Effector memory CD4-positive, alpha-beta T cell (primary cell): Measurements from ENCODE around the gene NSUN4.
"Not testable (repeated sequence)": the region's sequence is repeated elsewhere in the genome, so short reads cannot be mapped to it uniquely, and the experiment has no call there.

Source experiments
- DNase-seq, 3 donors: peaks; one replicate each; pipeline ENCODE4 v3.0.0-alpha.2; 2020
- H3K27ac ChIP-seq: 2 replicates; pipeline ENCODE4 v1.7.0; 2013; ENCODE audit warnings: mild to moderate bottlenecking, low read length, moderate library complexity; ENCODE audit not compliant: insufficient read depth, poor library complexity, severe bottlenecking
- H3K27me3 ChIP-seq: replicated peaks from 2 replicates; pipeline ENCODE4 v1.7.0; 2013; ENCODE audit warnings: mild to moderate bottlenecking, low read length; ENCODE audit not compliant: insufficient read depth, control insufficient read depth, poor library complexity, severe bottlenecking
- H3K36me3 ChIP-seq: 2 replicates; pipeline ENCODE4 v1.7.0; 2013; ENCODE audit warnings: mild to moderate bottlenecking, low read length, moderate library complexity; ENCODE audit not compliant: control insufficient read depth, insufficient read depth
- H3K4me1 ChIP-seq: 2 replicates; pipeline ENCODE4 v1.7.0; 2013; ENCODE audit warnings: low read length, mild to moderate bottlenecking; ENCODE audit not compliant: control insufficient read depth, insufficient read depth, poor library complexity, severe bottlenecking
- H3K4me3 ChIP-seq: 2 replicates; pipeline ENCODE4 v1.7.0; 2013; ENCODE audit warnings: low read length, low read depth, mild to moderate bottlenecking; ENCODE audit not compliant: insufficient read depth, poor library complexity, severe bottlenecking
- H3K9me3 ChIP-seq: 2 replicates; pipeline ENCODE4 v1.7.0; 2013; ENCODE audit warnings: mild to moderate bottlenecking, low read length, moderate library complexity; ENCODE audit not compliant: control insufficient read depth

NSUN4 gene

DNA sequence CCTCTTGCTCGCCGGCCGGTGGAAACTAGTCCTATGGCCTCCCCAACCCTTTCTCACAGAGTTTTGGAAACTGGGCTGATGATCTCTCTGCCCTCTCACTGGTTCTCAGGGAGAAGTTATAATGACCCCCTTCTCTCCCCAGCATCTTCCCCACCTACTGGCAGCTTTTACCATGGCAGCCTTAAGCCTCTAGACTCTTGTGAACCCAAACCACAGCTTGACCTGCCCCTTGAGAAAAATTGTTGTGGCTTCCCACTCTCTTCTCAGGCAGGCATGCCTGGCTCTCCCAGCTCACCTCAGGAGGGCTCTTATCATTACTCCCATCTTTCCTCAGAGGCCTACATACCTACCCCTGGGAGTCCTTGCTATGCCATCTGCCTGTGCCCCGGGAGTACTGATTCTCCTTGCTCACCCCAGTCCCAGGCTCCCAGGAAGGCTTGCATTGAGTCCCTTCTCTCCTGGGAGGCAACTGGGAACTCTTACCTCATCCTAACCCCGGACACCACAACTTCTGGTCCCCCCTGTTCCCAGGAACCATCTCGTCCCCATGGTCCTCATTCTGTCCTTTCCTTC lies 1.6 kb downstream of the NSUN4 start:
- Histone ChIP-seq H3K27ac (peak overlapping the region; percentile 96), H3K36me3 (peaks cover 26% of the 10 kb centered on the region), H3K9me3 (no peaks in the 10 kb centered on the region), H3K4me3 (no peak overlapping the region), H3K4me1 (peaks cover 9% of the 10 kb centered on the region), H3K27me3 (no peaks in the 10 kb centered on the region)
- no peak for DNase-seq

DNA sequence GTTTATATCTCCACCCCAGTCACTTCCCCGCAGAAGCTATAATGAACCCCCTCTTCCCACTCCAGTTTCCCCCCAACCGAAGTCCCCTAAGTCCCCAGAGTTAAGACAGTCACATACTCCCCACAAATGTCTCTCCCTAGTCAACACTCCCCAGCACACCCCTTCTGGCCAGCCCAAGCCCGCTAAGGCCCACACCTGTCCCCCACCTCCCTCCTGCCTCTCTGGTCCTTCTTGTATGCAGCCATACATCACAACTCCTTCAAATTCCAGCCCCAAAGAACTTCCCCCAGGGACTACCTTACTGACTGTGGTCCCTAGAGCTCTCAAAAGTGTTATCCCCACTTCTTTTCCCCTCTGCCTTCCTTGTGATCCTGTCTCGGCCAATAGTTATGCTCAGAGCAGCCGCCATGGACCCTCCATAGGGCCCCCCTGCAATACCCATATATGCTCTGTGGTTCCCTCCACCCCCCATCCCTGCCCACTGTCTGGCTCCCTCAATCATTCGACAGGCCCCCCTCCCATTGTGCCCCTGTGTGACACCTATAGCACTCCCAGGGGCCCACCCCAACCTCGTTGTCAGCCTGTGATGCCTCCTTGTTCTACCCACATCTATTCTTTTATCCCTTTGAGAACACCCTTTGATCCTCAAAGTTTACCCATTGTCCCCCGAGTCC lies 2.2 kb downstream of the NSUN4 start:
- H3K36me3 ChIP-seq, result peaks cover 27% of the 10 kb centered on the region
- no peaks in the 10 kb centered on the region for H3K9me3 ChIP-seq
- H3K27ac ChIP-seq, result peak overlapping the region; percentile 9

DNA sequence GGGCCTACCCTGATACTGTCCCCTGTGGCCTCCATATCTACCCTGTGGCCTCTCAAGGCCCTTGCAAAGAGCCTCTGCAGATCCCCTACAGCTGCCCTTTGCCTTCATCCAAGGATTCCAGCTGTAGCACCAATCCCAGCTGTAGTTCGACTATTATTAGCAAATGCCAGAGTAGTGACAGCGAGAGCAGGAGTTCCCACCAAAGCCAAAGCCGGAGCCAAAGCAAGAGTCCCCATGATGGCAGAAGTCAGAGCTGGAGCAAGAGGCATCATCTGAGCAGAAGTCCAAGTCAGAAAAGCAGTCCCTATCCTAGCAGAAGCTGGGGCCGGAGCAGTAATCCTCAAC lies 2.7 kb downstream of the NSUN4 start:
- H3K4me3 ChIP-seq, result no peak overlapping the region
- H3K9me3 ChIP-seq, result no peaks in the 10 kb centered on the region
- DNase-seq, result no peak
- H3K27ac ChIP-seq, result peak overlapping the region; percentile 9
- H3K4me1 ChIP-seq, result peaks cover 9% of the 10 kb centered on the region
- peaks cover 27% of the 10 kb centered on the region for H3K36me3 ChIP-seq
- H3K27me3 ChIP-seq, result no peaks in the 10 kb centered on the region

More for the DNA sequence above, 2.2 kb downstream of the NSUN4 start:
- no peaks in the 10 kb centered on the region for H3K27me3 ChIP-seq
- no peak overlapping the region for H3K4me3 ChIP-seq
- no peak for DNase-seq
- H3K4me1 ChIP-seq, result peaks cover 9% of the 10 kb centered on the region

DNA sequence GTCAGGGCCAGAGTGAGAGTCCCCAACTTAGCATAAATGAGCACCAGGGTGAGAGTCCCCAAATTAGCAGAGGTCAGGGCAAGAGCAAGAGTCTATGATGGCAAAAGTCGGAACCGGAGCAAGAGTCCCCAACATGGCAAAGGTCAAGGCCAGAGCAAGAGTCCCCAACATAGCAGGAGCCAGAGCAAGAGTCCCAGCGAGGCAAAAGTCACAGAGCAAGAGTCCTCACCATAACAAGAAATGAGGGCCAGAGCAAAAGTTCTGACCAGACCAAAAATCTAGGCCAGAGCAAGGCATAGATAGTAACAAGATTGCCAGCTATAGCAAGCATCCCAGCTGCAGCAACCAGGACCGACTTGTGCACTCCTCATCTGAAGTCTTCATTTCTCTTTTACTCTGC lies 3.1 kb downstream of the NSUN4 start:
- Histone ChIP-seq H3K4me3 (no peak overlapping the region), H3K36me3 (peaks cover 27% of the 10 kb centered on the region), H3K9me3 (no peaks in the 10 kb centered on the region), H3K27me3 (no peaks in the 10 kb centered on the region), H3K4me1 (peaks cover 9% of the 10 kb centered on the region), H3K27ac (no peak overlapping the region)
- no peak for DNase-seq

DNA sequence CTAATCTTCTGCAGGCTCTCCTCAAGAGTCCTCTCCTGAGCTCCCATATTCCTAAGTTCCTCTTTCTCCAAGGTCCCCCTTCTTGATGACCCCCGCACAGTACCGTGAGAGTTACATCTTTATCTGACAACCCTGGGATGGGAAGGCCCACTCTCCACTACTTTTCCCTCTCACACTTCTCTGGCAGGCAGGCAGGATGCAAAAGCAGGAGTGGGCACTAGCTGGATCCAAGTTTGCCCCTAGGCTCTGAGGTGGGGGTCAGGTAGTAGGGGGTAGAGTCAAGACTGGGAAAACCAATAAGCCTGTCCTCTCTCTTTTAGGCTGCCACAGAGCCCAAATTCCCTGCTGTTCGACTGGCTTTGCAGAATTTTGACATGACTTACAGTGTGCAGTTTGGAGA lies 3.9 kb downstream of the NSUN4 start:
- Histone ChIP-seq H3K27ac (no peak overlapping the region), H3K36me3 (peaks cover 30% of the 10 kb centered on the region), H3K9me3 (no peaks in the 10 kb centered on the region), H3K4me3 (no peak overlapping the region), H3K27me3 (no peaks in the 10 kb centered on the region), H3K4me1 (peaks cover 9% of the 10 kb centered on the region)
- DNase-seq, result no peak

DNA sequence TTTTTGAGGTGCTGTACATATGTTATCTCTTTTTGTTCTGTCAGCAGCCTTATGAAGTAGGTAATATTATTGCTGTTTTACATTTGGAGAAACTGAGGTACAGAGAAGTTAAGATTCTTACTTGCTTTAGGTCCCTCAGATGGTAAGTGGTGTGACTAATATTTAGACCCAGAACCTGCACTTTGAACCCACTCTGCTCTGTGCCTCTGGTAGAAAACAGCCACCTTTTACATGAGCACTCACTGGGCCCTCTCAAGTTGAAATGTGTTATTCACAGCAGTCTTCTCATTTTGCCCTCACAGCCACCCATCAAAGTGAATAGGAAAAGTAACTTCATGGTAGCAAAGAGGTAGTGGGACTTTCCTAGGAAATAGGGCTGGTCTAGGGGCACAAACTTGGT lies 4.7 kb downstream of the NSUN4 start:
- Histone ChIP-seq H3K36me3 (peaks cover 37% of the 10 kb centered on the region), H3K9me3 (no peaks in the 10 kb centered on the region), H3K27me3 (no peaks in the 10 kb centered on the region), H3K4me3 (no peak overlapping the region), H3K27ac (no peak overlapping the region), H3K4me1 (peaks cover 9% of the 10 kb centered on the region)
- no peak for DNase-seq

DNA sequence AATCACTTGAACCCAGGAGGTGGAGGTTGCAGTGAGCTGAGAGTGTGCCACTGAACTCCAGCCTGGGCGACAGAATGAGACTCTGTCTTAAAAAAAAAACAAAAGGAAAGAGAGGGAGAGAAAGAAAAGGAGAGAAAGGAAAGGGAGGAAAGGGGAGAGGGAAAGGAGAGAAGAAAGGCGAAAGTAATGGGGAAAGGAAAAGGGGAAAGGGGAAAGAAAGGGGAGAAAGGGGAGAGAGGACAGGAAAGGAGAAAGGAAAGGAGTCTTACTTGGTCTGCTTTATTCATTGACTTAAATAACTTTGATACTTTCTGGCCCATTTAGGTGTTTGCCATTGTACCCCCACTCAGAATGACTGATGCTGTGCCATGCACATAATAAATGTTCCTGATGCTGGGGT lies 11.8 kb downstream of the NSUN4 start:
- Histone ChIP-seq H3K9me3 (no peaks in the 10 kb centered on the region), H3K36me3 (peaks cover 47% of the 10 kb centered on the region), H3K4me3 (no peak overlapping the region), H3K27me3 (no peaks in the 10 kb centered on the region), H3K4me1 (no peaks in the 10 kb centered on the region), H3K27ac (no peak overlapping the region)
- DNase-seq, result no peak

DNA sequence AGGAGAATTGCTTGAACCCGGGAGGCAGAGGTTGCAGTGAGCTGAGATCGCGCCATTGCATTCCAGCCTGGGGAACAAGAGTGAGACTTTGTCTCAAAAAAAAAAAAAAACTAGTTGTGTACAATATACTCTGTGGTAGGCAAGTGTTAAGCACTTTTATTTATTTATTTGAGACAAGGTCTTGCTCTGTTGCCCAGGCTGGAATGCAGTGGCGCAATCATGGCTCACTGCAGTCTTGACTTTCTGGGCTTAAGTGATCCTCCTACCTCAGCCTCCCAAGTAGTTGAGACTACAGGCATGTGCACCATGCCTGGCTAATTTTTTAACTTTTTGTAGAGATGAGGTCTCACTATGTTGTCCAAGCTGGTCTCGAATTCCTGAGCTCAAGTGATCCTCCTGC lies 15.3 kb downstream of the NSUN4 start:
- H3K27me3 ChIP-seq, H3K9me3 ChIP-seq, H3K4me3 ChIP-seq, DNase-seq, H3K27ac ChIP-seq, H3K4me1 ChIP-seq: not testable (repeated sequence)
- peaks cover 40% of the 10 kb centered on the region for H3K36me3 ChIP-seq

DNA sequence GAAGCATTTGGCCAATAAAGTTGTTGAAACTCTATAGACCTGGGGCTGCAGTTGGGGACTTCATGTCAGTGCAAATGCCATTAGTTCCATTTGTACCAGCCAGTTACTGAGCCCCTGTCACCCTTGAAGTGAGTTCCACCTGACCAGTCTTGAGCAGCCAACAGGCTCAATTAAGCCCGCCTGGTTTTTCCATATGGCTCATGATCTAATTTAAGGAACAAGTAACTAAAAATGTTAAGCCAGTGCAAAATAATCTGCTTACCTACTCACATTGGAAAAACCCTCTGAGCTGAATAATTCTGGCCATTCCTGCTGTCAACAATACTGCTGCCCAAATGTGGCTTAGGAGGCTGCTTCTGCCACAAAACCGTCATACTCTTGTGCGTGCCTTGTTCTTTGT lies 21.6 kb downstream of the NSUN4 start:
- H3K27me3 ChIP-seq, result no peaks in the 10 kb centered on the region
- no peaks in the 10 kb centered on the region for H3K9me3 ChIP-seq
- H3K4me1 ChIP-seq, result no peaks in the 10 kb centered on the region
- H3K4me3 ChIP-seq, result no peak overlapping the region
- DNase-seq, result no peak
- peaks cover 42% of the 10 kb centered on the region for H3K36me3 ChIP-seq
- H3K27ac ChIP-seq, result no peak overlapping the region

DNA sequence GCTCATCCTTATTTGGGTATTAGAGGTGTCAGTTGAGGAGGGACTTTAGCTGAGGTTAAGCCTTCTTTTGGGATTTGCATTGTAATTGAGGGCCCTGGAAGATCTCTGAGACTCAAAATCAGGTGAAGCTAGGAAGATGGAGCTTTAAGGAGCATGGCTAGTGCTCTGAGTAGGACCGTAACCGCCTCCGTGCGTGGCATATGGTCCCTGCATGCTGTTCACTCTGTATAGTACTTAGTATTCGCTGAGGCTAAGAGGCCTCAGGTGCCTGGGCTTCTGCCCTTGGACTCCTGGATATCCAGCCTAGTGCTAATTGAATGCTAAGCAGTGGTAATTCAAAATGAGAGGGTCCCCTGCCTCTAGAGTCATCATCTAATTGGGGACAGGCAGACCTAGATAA lies 22.5 kb downstream of the NSUN4 start:
- no peaks in the 10 kb centered on the region for H3K27me3 ChIP-seq
- H3K4me1 ChIP-seq, result no peaks in the 10 kb centered on the region
- DNase-seq, result no peak
- H3K9me3 ChIP-seq, result no peaks in the 10 kb centered on the region
- no peak overlapping the region for H3K4me3 ChIP-seq
- H3K27ac ChIP-seq, result no peak overlapping the region
- peaks cover 38% of the 10 kb centered on the region for H3K36me3 ChIP-seq
